Peyer's patch (tissue), 4 donors: ENCODE data around the gene LCN10. TPM values are rescaled to one million over a fixed set of nuclear protein-coding genes. Genes with fewer than 3 reads are reported as not detected.
"Not testable (repeated sequence)": the region's sequence is repeated elsewhere in the genome, so short reads cannot be mapped to it uniquely, and the experiment has no call there.

Experiments used
- DNase-seq, 3 donors: peaks; one replicate each; pipeline ENCODE4 v3.0.0-alpha.2; 2017 to 2019
- H3K27ac ChIP-seq, 4 donors: fragments of 200-600 bp; sonication (generic); one replicate each; pipeline ENCODE4 v1.5.1; 2016 to 2019
- H3K27me3 ChIP-seq, 2 donors: fragments of 200-600 bp; sonication (generic); one replicate each; pipeline ENCODE4 v1.5.1; 2019
- H3K36me3 ChIP-seq, 3 donors: fragments of 200-600 bp; sonication (generic); one replicate each; pipeline ENCODE4 v1.5.1; 2016 to 2019
- H3K4me1 ChIP-seq, 4 donors: fragments of 200-600 bp; sonication (generic); one replicate each; pipeline ENCODE4 v1.5.1; 2016 to 2019
- H3K4me3 ChIP-seq, 4 donors: fragments of 200-600 bp; sonication (generic); 1 replicate in 3 of 4; 2 replicates in 1 of 4; pipeline ENCODE4 v1.5.1; 2016 to 2019; ENCODE audit warnings: mild to moderate bottlenecking in 1 of 4
- H3K9me3 ChIP-seq, 4 donors: fragments of 200-600 bp; sonication (generic); one replicate each; pipeline ENCODE4 v1.5.1; 2016 to 2019; ENCODE audit warnings: mild to moderate bottlenecking in 1 of 4
- CTCF ChIP-seq, 6 experiments: fragments of 450-650 bp in 4 of 6; fragments of 200-600 bp in 2 of 6; sonication (generic) in 1 of 6; IDR thresholded peaks; one replicate each; pipeline ENCODE4 v1.5.1; 2017 to 2019; ENCODE audit warnings: antibody characterized with exemption in 6 of 6, mild to moderate bottlenecking in 3 of 6, moderate library complexity in 1 of 6
- POLR2A ChIP-seq, 2 donors: fragments of 450-650 bp; IDR thresholded peaks; one replicate each; pipeline ENCODE4 v1.5.1; 2017; ENCODE audit warnings: antibody characterized with exemption in 2 of 2, mild to moderate bottlenecking in 2 of 2, moderate library complexity in 2 of 2
- total RNA-seq, 4 donors: library from RNA; depleted of rRNA; stranded (reverse); fragments of >200 nt; gene quantifications; one replicate each; pipeline ENCODE4 v1.1.0, GENCODE V29; 2016

The LCN10 gene
- total RNA-seq, 4 donors from 2014 or later, result 1.1 to 28.1 (median 4.4) TPM

- no peaks in the 10 kb centered on the region for H3K27me3 ChIP-seq
- no peak for TF ChIP-seq CTCF (IDR thresholded peaks at IDR 0.05)
- TF ChIP-seq POLR2A (IDR thresholded peaks at IDR 0.05), result no peak
- H3K9me3 ChIP-seq, result no peaks in the 10 kb centered on the region
- peak in 2 of 3 donors; percentile 48 to 58 for DNase-seq
- H3K27ac ChIP-seq, result no peak overlapping the region
- no peaks in the 10 kb centered on the region for H3K36me3 ChIP-seq
- no peak overlapping the region for H3K4me3 ChIP-seq
- peaks cover 0 to 14% (median 0%) of the 10 kb centered on the region in 4 donors for H3K4me1 ChIP-seq
Observed at GRCh38 chr9:136762915-136763648, 20.3 kb upstream of the LCN10 start.

GRCh38 chr9:136762221-136762691, 19.5 kb upstream of the LCN10 start:
- Histone ChIP-seq H3K9me3 (no peaks in the 10 kb centered on the region), H3K27me3 (no peaks in the 10 kb centered on the region), H3K4me1 (peaks cover 0 to 18% (median 0%) of the 10 kb centered on the region in 4 donors), H3K36me3 (no peaks in the 10 kb centered on the region), H3K4me3 (no peak overlapping the region), H3K27ac (no peak overlapping the region)
- DNase-seq, result no peak
- TF ChIP-seq POLR2A (IDR thresholded peaks at IDR 0.05) (no peak), CTCF (IDR thresholded peaks at IDR 0.05) (no peak)

GRCh38 chr9:136761545-136761981, 18.8 kb upstream of the LCN10 start:
- H3K27me3 ChIP-seq, result no peaks in the 10 kb centered on the region
- TF ChIP-seq CTCF (IDR thresholded peaks at IDR 0.05) (no peak), POLR2A (IDR thresholded peaks at IDR 0.05) (no peak)
- H3K4me3 ChIP-seq, result no peak overlapping the region
- no peak overlapping the region for H3K27ac ChIP-seq
- DNase-seq, result no peak
- no peaks in the 10 kb centered on the region for H3K9me3 ChIP-seq
- no peaks in the 10 kb centered on the region for H3K36me3 ChIP-seq
- H3K4me1 ChIP-seq, result peaks cover 0 to 18% (median 0%) of the 10 kb centered on the region in 4 donors

GRCh38 chr9:136760834-136761544, 18.2 kb upstream of the LCN10 start:
- TF ChIP-seq CTCF (IDR thresholded peaks at IDR 0.05), result peak in 4 of 6 experiments; percentile 43 to 46 (median 45)
- not testable (repeated sequence) for H3K27ac ChIP-seq
- peaks cover 0 to 18% (median 0%) of the 10 kb centered on the region in 4 donors for H3K4me1 ChIP-seq

GRCh38 chr9:136760424-136760823, 17.7 kb upstream of the LCN10 start:
- Histone ChIP-seq H3K27me3 (no peaks in the 10 kb centered on the region), H3K27ac (no peak overlapping the region), H3K36me3 (no peaks in the 10 kb centered on the region), H3K9me3 (peaks cover 0 to 3% (median 0%) of the 10 kb centered on the region in 4 donors), H3K4me1 (peaks cover 0 to 17% (median 0%) of the 10 kb centered on the region in 4 donors), H3K4me3 (no peak overlapping the region)
- TF ChIP-seq POLR2A (IDR thresholded peaks at IDR 0.05) (no peak), CTCF (IDR thresholded peaks at IDR 0.05) (no peak)
- no peak for DNase-seq

More at GRCh38 chr9:136760834-136761544, 18.2 kb upstream of the LCN10 start:
- H3K9me3 ChIP-seq, H3K4me3 ChIP-seq, H3K27me3 ChIP-seq, H3K36me3 ChIP-seq: not testable (repeated sequence)
- DNase-seq, result peak; percentile 49 to 74 (median 61)
